Chondrocyte (in vitro differentiated cells): ENCODE data around the gene TSR3. TPM values are rescaled to one million over a fixed set of nuclear protein-coding genes. Genes with fewer than 3 reads are reported as not detected.

ENCODE experiments used
- DNase-seq: peaks from one replicate; pipeline ENCODE4 v3.0.0; 2021; ENCODE audit warnings: mixed read lengths, low spot score
- H3K27ac Mint-ChIP-seq: one replicate; pipeline ENCODE4 v1.8.0; 2021; ENCODE audit warnings: mild to moderate bottlenecking, moderate library complexity, mixed read lengths; ENCODE audit not compliant: unreplicated experiment
- H3K27me3 Mint-ChIP-seq: 2 replicates; pipeline ENCODE4 v1.8.0; 2021; ENCODE audit warnings: low read depth, mixed read lengths
- H3K36me3 Mint-ChIP-seq: 2 replicates; pipeline ENCODE4 v1.8.0; 2021; ENCODE audit warnings: low read depth, mixed read lengths
- H3K4me1 Mint-ChIP-seq: 2 replicates; pipeline ENCODE4 v1.8.0; 2021; ENCODE audit warnings: low read depth, mild to moderate bottlenecking, mixed read lengths
- H3K4me3 Mint-ChIP-seq: one replicate; pipeline ENCODE4 v1.8.0; 2021; ENCODE audit warnings: mild to moderate bottlenecking, moderate library complexity, mixed read lengths; ENCODE audit not compliant: unreplicated experiment
- H3K9me3 Mint-ChIP-seq: 2 replicates; pipeline ENCODE4 v1.8.0; 2021; ENCODE audit warnings: low read depth, mixed read lengths
- total RNA-seq: library from RNA; stranded (reverse); gene quantifications from 3 replicates; pipeline ENCODE4 v1.2.1, GENCODE V29; 2021
- TF ChIP-seq, protein P1 (sequence below): fragments of 200-600 bp; sonication (generic); IDR thresholded peaks from 2 replicates; pipeline ENCODE4 v1.5.0; 2021; ENCODE audit warnings: antibody characterized with exemption, mild to moderate bottlenecking, moderate library complexity

The TSR3 gene
- total RNA-seq, 1 donor from 2014 or later: 56.0 TPM

DNA sequence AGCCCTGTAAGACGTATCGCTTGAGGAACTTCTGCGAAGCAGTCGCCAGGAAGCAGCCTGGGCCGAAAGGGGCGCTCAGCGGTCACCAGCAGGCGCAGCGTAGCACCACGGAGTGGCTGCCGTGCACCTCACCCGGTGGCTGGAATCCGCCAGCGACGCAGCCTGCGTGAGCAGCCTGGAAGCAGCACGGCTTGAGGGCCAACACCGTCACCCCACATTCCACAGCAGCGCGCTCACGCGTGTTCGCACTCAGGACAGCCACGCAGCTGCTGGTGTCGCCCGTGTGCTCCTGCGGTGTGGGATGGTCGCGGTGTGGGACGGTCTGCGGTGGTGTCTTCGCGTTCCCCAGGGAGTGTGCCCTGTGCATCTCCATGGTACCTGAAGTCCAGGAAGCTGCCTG, 32.6 kb downstream of the TSR3 start:
- peaks cover 36% of the 10 kb centered on the region for H3K36me3 Mint-ChIP-seq
- H3K4me3 Mint-ChIP-seq: no peak overlapping the region
- no peak for DNase-seq
- H3K27me3 Mint-ChIP-seq: no peaks in the 10 kb centered on the region
- H3K9me3 Mint-ChIP-seq: no peaks in the 10 kb centered on the region
- H3K27ac Mint-ChIP-seq: no peak overlapping the region
- TF ChIP-seq, protein P1, sequence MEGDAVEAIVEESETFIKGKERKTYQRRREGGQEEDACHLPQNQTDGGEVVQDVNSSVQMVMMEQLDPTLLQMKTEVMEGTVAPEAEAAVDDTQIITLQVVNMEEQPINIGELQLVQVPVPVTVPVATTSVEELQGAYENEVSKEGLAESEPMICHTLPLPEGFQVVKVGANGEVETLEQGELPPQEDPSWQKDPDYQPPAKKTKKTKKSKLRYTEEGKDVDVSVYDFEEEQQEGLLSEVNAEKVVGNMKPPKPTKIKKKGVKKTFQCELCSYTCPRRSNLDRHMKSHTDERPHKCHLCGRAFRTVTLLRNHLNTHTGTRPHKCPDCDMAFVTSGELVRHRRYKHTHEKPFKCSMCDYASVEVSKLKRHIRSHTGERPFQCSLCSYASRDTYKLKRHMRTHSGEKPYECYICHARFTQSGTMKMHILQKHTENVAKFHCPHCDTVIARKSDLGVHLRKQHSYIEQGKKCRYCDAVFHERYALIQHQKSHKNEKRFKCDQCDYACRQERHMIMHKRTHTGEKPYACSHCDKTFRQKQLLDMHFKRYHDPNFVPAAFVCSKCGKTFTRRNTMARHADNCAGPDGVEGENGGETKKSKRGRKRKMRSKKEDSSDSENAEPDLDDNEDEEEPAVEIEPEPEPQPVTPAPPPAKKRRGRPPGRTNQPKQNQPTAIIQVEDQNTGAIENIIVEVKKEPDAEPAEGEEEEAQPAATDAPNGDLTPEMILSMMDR: no peak
- no peaks in the 10 kb centered on the region for H3K4me1 Mint-ChIP-seq

DNA sequence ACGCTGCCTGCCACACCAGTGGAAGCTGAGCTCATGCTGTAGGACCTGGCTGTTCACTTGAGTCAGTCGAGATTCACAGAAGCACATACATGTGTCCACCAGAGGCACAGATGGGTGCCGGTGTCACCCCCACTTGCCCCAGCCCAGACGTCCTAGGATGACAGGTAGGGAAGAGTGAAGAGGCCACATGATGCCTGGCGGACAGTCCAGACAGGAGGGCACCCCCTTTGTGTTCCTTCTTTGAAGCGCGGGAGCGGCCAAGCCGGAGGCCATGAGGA, 33.5 kb downstream of the TSR3 start:
- Mint-ChIP-seq H3K9me3 (no peaks in the 10 kb centered on the region), H3K27ac (no peak overlapping the region), H3K36me3 (peaks cover 32% of the 10 kb centered on the region)

DNA sequence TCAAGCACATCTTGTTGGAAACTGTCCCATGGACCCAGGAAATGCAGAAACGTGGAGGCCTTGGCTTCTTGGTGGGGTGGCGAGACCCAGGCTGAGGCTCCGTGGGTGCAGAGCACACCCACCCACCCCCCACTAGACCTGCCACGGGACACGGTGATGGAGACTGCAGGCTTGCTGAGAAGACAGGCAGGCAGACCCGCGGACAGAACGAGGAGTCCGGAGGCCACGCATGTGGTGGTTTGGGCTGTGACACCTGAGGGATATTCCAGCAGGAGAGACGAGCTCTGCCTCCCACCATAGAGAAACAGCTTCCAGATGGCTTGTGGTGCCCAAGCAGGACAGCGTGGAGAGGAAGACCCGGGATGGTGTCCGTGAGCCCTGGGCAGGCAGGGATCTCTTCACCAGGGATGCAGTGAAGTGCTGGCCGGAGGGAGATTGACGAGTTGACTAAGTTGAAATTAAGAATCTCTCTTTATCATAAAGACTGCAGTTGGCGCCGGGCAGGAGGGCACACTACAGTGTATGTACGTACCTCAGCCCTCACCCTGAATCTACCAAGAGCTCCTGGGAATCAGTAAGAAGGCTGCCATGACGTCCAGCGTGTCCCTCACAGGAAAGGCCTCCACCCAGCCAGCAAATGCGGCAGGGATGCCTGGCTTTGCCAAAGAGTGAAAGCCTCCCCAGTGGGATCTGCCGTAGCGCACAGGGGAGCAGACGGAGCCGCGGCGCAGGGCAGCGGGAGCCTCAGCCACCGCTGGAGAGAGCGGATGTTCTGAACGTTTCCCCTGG, 34.0 kb downstream of the TSR3 start:
- no peak overlapping the region for H3K4me3 Mint-ChIP-seq
- peaks cover 6% of the 10 kb centered on the region for H3K4me1 Mint-ChIP-seq
- H3K36me3 Mint-ChIP-seq: peaks cover 32% of the 10 kb centered on the region
- H3K27me3 Mint-ChIP-seq: no peaks in the 10 kb centered on the region
- no peak for DNase-seq
- H3K9me3 Mint-ChIP-seq: no peaks in the 10 kb centered on the region
- TF ChIP-seq, protein P1: no peak
- H3K27ac Mint-ChIP-seq: peak overlapping the region; percentile 12

More for the DNA sequence above, 33.5 kb downstream of the TSR3 start:
- DNase-seq: no peak
- H3K4me3 Mint-ChIP-seq: no peak overlapping the region
- peaks cover under 1% of the 10 kb centered on the region for H3K4me1 Mint-ChIP-seq
- no peaks in the 10 kb centered on the region for H3K27me3 Mint-ChIP-seq
- TF ChIP-seq, protein P1: no peak

DNA sequence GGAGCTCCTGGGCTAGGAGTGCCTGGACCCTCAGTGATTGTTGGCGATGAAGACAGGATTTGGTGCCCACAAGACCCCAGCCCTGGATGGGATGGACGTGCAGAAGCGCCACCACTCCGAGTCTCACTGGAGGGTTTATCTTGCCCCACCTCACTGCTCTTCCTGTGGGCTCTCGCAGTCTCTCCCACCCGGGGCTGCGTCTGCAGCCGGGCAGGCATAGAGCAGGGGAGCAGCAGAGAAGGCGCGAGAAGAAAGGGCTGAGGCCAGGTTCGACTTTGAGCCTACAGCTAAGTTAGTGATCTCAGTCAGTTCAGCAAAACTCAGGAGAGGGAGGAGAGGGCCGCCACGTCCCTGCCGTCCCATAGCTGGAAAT, 35.7 kb downstream of the TSR3 start:
- no peak for DNase-seq
- Mint-ChIP-seq H3K4me1 (peaks cover 21% of the 10 kb centered on the region), H3K27ac (no peak overlapping the region), H3K4me3 (no peak overlapping the region), H3K9me3 (no peaks in the 10 kb centered on the region), H3K27me3 (no peaks in the 10 kb centered on the region), H3K36me3 (peaks cover 31% of the 10 kb centered on the region)
- TF ChIP-seq, protein P1: no peak

DNA sequence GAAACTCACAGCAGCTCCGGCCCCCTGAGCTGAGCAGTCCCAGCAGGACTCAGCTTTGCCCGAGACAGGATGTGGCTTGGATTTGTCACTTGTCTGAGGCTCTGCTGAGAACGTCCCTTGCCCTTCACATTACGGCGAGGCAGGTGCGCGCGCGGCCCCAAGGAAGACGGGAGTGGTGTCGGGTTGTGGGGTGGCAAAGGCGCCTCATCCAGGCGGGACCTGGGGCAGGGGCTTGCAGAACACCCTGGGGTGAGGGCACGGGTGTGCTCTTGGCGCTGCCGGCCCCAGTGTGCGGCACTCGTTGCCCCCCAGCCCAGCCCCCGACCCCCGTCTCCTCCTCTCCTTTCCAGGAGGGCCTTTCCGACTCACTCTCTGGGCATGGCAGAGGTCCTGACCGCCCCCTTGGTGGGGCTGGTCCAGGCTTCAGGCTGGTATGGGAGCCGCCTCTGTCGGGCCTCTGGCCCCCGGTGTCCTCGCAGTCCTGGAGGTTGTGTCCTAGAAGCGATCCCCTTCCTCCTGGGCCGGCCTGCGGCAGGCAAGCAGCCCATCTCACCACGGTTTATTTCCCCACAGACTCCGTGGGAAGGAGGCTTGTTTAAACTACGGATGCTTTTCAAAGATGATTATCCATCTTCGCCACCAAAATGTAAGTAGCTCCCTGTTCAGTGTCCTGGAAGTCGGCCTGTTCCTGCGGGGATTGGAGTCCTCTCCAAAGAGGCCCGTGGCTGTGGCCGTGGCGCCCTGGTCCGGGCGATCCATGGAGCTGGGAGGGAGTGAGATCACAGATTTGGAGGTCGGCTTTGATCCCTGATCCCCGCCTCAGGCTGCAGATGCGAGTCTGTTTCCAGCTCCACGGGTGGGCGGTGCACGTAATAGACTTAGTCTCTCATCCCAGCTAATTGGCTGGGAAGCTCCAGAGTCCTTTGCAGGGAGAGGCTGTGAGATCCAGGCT, 36.3 kb downstream of the TSR3 start:
- H3K27me3 Mint-ChIP-seq: no peaks in the 10 kb centered on the region
- no peaks in the 10 kb centered on the region for H3K9me3 Mint-ChIP-seq
- H3K4me3 Mint-ChIP-seq: no peak overlapping the region
- peaks cover 27% of the 10 kb centered on the region for H3K4me1 Mint-ChIP-seq
- no peak for DNase-seq
- no peak overlapping the region for H3K27ac Mint-ChIP-seq
- TF ChIP-seq, protein P1: no peak
- H3K36me3 Mint-ChIP-seq: peaks cover 30% of the 10 kb centered on the region
